Stimulated activated CD8-positive, alpha-beta memory T cell treated with anti-CD3 and anti-CD28 coated beads, Interleukin-7, amount 100 ng/mL, for 4 hours (primary cell): ENCODE measurements around the gene ATP2B2.
"Not testable (repeated sequence)": the region's sequence is repeated elsewhere in the genome, so short reads cannot be mapped to it uniquely, and the experiment has no call there.

Experiments
- DNase-seq, 2 donors: peaks; one replicate each; pipeline ENCODE4 v3.0.0-alpha.2; 2020; ENCODE audit warnings: low read depth in 2 of 2

Gene ATP2B2

GRCh38 chr3:10384541-10385360, 120.6 kb downstream of the ATP2B2 start:
- DNase-seq, result no peak

- DNase-seq, result no peak
Measured at GRCh38 chr3:10383850-10384248, 121.5 kb downstream of the ATP2B2 start.

GRCh38 chr3:10382892-10383849, 122.2 kb downstream of the ATP2B2 start:
- DNase-seq, result no peak

GRCh38 chr3:10382445-10382844, 122.9 kb downstream of the ATP2B2 start:
- not testable (repeated sequence) for DNase-seq

GRCh38 chr3:10381336-10381735, 124.0 kb downstream of the ATP2B2 start:
- no peak for DNase-seq

- no peak for DNase-seq
Measured at GRCh38 chr3:10380906-10381305, 124.5 kb downstream of the ATP2B2 start.

GRCh38 chr3:10379961-10380360, 125.4 kb downstream of the ATP2B2 start:
- DNase-seq, result no peak

GRCh38 chr3:10379161-10379560, 126.2 kb downstream of the ATP2B2 start:
- no peak for DNase-seq

GRCh38 chr3:10378742-10379141, 126.6 kb downstream of the ATP2B2 start:
- DNase-seq, result no peak

GRCh38 chr3:10378246-10378645, 127.1 kb downstream of the ATP2B2 start:
- DNase-seq, result no peak

- no peak for DNase-seq
Measured at GRCh38 chr3:10377148-10377725, 128.1 kb downstream of the ATP2B2 start.

GRCh38 chr3:10376353-10376752, 129.0 kb downstream of the ATP2B2 start:
- no peak for DNase-seq

GRCh38 chr3:10375296-10376053, 129.9 kb downstream of the ATP2B2 start:
- DNase-seq, result no peak

- no peak for DNase-seq
Measured at GRCh38 chr3:10374311-10374710, 131.1 kb downstream of the ATP2B2 start.

GRCh38 chr3:10373686-10374261, 131.6 kb downstream of the ATP2B2 start:
- DNase-seq, result no peak

- DNase-seq, result no peak
Measured at GRCh38 chr3:10371789-10372188, 133.6 kb downstream of the ATP2B2 start.

- DNase-seq, result no peak
Measured at GRCh38 chr3:10371167-10371566, 134.2 kb downstream of the ATP2B2 start.

- DNase-seq, result no peak
Measured at GRCh38 chr3:10370429-10370828, 135.0 kb downstream of the ATP2B2 start.

GRCh38 chr3:10368512-10368911, 136.9 kb downstream of the ATP2B2 start:
- DNase-seq, result no peak

- DNase-seq, result no peak
Measured at GRCh38 chr3:10367506-10367905, 137.9 kb downstream of the ATP2B2 start.

- DNase-seq, result peak in 1 of 2 donors; percentile 12
Measured at GRCh38 chr3:10366651-10367101, 138.7 kb downstream of the ATP2B2 start.
